GM21723 (cell line): ENCODE data around the gene UBALD2.
"Not testable (repeated sequence)": the region's sequence is repeated elsewhere in the genome, so short reads cannot be mapped to it uniquely, and the experiment has no call there.

Experiments used
- ATAC-seq: cut with Tn5 transposase; IDR thresholded peaks from one replicate; pipeline ENCODE4 v1.9.1; 2021; ENCODE audit warnings: mild to moderate bottlenecking, moderate library complexity; ENCODE audit not compliant: unreplicated experiment

The UBALD2 gene

GRCh38 chr17:76264755-76265623 lies at the start of gene UBALD2:
TSS of gene UBALD2 (plus strand) at chr17:76265348. CDS start at chr17:76265506, 158 bp downstream.
- peak; percentile 66 for ATAC-seq

- ATAC-seq, result no peak
These were observed 48.1 kb upstream of the UBALD2 start for GRCh38 chr17:76217081-76217480.

GRCh38 chr17:76219670-76220383 lies 45.3 kb upstream of the UBALD2 start:
- ATAC-seq, result no peak

- no peak for ATAC-seq
These were observed 41.3 kb upstream of the UBALD2 start for GRCh38 chr17:76223802-76224201.

- ATAC-seq, result not testable (repeated sequence)
These were observed 39.6 kb upstream of the UBALD2 start for GRCh38 chr17:76225373-76226086.

GRCh38 chr17:76226749-76227148 lies 38.4 kb upstream of the UBALD2 start:
- ATAC-seq, result not testable (repeated sequence)

GRCh38 chr17:76232342-76232741 lies 32.8 kb upstream of the UBALD2 start:
- ATAC-seq, result no peak

- no peak for ATAC-seq
These were observed 31.4 kb upstream of the UBALD2 start for GRCh38 chr17:76233588-76234353.

GRCh38 chr17:76234354-76234679 lies 30.8 kb upstream of the UBALD2 start:
- ATAC-seq, result no peak

- no peak for ATAC-seq
These were observed 29.3 kb upstream of the UBALD2 start for GRCh38 chr17:76235883-76236282.

GRCh38 chr17:76236603-76237002 lies 28.5 kb upstream of the UBALD2 start:
- no peak for ATAC-seq

- no peak for ATAC-seq
These were observed 27.3 kb upstream of the UBALD2 start for GRCh38 chr17:76237859-76238313.

GRCh38 chr17:76238847-76239537 lies 26.2 kb upstream of the UBALD2 start:
- ATAC-seq, result no peak

GRCh38 chr17:76239538-76240274 lies 25.4 kb upstream of the UBALD2 start:
- ATAC-seq, result peak; percentile 23

- peak; percentile 57 for ATAC-seq
These were observed 24.5 kb upstream of the UBALD2 start, which contains the start of gene RNF157 for GRCh38 chr17:76240461-76241203. TSS of gene RNF157 (minus strand) at chr17:76240493. CDS start at chr17:76240240, 253 bp downstream.

- no peak for ATAC-seq
These were observed 24.0 kb upstream of the UBALD2 start for GRCh38 chr17:76241204-76241538.

- no peak for ATAC-seq
These were observed 23.4 kb upstream of the UBALD2 start for GRCh38 chr17:76241691-76242255.
